ENCODE results near the gene C4B. TPM values are rescaled to one million over a fixed set of nuclear protein-coding genes. Genes with fewer than 3 reads are reported as not detected.

Gene C4B
- total RNA-seq, 4 donors from 2014 or later = 15.4 to 912 (median 204) TPM

DNA sequence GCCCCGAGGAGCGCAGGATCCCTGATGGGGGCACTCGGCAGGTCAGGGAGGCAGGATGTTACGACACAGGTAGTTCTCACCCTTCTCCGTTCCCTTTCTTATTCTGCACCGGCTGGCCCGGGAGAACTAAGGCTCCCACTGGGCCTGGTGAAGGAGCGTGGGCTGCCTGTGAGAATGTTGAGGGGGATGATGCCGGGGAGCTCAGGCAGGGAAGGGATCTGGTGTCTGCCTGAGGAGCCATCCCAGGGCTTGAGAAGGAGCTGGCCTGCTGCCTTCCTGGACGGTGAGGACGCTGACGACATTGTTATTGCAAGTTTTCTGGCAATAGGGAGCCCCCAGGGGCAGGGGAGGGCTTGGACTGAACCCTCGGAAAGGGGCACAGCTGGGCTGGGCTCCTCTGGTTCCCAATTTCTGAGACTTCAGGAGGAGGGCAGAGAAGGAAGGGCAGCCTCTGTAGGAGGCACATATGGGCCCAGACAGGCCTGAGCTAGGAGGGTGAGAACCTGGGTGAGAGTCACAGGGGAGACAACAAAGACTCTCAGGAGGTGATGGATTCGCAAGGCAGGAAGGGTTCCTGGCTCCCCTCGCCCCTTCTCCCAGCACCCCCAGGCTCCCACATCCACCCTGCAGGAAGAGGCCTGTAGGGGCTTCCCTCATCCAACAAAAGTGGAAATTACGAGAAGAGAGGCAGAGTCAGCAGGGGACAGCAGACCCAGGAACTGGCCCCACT is 56.4 kb downstream of the C4B start:
- no peak for ATAC-seq (ENCODE audit: low FRiP score)
- no peak for DNase-seq (ENCODE audit: low spot score)
- TF ChIP-seq, protein P1, sequence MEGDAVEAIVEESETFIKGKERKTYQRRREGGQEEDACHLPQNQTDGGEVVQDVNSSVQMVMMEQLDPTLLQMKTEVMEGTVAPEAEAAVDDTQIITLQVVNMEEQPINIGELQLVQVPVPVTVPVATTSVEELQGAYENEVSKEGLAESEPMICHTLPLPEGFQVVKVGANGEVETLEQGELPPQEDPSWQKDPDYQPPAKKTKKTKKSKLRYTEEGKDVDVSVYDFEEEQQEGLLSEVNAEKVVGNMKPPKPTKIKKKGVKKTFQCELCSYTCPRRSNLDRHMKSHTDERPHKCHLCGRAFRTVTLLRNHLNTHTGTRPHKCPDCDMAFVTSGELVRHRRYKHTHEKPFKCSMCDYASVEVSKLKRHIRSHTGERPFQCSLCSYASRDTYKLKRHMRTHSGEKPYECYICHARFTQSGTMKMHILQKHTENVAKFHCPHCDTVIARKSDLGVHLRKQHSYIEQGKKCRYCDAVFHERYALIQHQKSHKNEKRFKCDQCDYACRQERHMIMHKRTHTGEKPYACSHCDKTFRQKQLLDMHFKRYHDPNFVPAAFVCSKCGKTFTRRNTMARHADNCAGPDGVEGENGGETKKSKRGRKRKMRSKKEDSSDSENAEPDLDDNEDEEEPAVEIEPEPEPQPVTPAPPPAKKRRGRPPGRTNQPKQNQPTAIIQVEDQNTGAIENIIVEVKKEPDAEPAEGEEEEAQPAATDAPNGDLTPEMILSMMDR (IDR thresholded peaks at IDR 0.05) = no peak

DNA sequence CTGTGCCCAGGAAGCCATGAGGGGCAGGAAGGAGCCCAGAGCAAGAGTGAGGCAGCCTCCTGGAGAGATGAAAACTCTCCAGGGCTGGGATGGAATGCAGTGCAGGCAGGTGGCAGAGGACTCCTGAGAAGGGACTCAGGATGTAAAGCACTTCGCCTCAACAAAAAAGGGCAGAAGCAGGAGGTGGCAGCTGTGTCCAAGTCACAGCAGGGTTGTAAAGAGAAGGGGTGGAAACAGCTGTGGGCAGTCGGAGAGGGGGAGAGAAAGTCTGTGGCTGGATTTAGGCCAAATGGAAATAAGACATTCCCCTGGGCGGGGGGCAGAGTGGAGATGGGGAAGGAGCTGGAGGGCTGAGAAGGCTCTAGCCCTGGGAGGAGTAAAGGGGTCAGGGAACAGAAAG is 58.5 kb downstream of the C4B start:
- TF ChIP-seq, protein P1 (IDR thresholded peaks at IDR 0.05) = no peak
- DNase-seq (ENCODE audit: low spot score) = no peak
- no peak for ATAC-seq (ENCODE audit: low FRiP score)

DNA sequence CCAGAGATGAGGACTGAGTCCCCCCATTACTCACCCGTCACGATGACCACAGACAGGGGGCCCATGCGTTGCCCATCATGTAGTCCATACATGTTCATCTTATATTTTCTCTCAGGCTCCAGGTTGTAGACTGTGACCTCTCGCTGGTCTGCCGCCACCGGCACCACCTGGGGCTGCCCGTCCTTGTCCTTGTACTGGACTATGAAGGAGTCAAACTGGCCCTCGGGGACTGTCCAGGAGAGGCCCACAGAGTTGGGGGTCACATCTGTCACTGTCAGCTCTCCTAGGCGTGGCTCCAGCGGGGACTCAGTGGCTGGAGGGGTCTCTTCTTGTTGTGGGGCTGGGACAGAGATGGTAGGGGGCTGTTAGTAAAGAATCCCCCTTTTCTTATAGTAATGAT is 59.0 kb downstream of the C4B start:
- ATAC-seq (ENCODE audit: low FRiP score) (no peak), DNase-seq (ENCODE audit: low spot score) (no peak)
- TF ChIP-seq, protein P1 (IDR thresholded peaks at IDR 0.05) = no peak

DNA sequence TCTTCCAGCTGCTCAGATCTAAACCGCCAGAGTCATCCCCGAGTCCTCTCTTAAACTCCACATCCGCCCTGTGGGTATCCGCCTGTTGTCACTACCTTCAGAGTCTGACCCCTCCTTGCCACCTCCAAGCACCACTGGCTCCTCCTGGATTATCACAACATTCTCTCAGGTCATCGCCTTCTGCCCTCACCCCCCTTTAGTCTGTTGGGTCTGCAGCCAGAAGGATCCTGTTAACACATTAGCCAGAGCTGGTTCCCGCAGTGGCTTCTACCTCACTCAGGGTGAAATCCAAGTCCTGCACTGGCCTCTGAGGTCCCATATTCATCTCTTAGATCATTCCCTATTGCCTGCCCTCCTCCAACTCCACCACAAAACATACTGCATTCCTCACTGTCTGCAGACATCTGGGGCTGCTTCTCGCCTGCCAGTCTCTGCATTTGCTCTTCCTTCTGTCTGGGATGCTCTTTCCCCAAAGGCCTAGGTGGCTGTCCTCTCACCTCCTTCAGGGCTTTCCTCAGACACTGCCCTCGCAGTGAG is 60.5 kb downstream of the C4B start:
- TF ChIP-seq, protein P1 (IDR thresholded peaks at IDR 0.05) = no peak
- DNase-seq (ENCODE audit: low spot score) (no peak), ATAC-seq (ENCODE audit: low FRiP score) (no peak)

DNA sequence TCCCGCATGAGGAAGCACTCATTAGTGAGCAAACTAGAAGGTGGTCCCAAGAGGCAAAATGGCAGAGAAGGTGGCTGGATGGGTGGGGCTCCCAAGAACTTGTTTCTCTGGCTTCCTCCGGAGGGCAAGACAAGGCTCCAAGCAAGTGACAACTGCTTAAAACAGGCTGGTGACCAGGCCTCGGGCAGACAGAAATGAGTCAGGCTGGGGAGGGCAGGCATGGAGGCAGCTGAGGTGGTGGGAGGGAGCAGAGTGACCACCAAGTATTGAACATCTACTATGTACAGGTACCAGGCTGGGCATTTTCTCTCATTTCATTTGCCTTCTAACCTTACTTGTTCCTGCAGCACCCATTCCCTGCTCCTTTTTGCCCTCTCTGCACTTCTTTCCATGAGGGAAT is 61.2 kb downstream of the C4B start:
- TF ChIP-seq, protein P1 (IDR thresholded peaks at IDR 0.05) = no peak
- DNase-seq (ENCODE audit: low spot score) = no peak

DNA sequence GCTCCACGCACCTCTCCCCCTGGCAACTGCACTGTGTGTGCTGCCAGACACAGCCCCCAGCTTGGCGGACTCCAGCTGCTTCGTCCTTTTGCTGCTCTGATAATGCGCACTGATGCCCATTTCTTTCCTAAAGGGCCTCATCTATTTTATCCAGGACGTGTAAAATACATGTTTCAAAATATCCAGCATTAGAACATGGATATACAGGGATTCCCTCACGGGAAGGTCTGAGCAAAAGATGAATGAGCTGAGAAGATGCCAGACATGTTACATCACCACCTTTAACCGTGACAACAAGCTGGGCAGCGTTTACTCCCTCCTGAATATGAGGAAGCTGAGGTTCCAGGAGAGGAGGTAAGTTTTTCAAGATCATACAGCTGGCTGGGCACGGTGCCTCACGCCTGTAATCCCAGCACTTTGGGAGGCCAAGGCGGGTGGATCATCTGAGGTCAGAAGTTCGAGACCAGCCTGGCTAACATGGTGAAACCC is 61.8 kb downstream of the C4B start:
- peak; percentile 70 for ATAC-seq (ENCODE audit: low FRiP score)
- no peak for DNase-seq (ENCODE audit: low spot score)
- TF ChIP-seq, protein P1 (IDR thresholded peaks at IDR 0.05) = no peak

More for the DNA sequence above, 61.2 kb downstream of the C4B start:
- no peak for ATAC-seq (ENCODE audit: low FRiP score)

Data from omental fat pad (tissue), 4 donors.